ENCODE measurements around the gene C16orf74. TPM values are rescaled to one million over a fixed set of nuclear protein-coding genes. Genes with fewer than 3 reads are reported as not detected.

C16orf74 gene
- total RNA-seq, 6 experiments from 2014 or later, result 0.31 to 0.98 (median 0.70) TPM; not detected in 2

GRCh38 chr16:85735225-85735635 lies 15.7 kb downstream of the C16orf74 start:
- Histone ChIP-seq H3K4me3 (no peak overlapping the region), H3K27me3 (no peaks in the 10 kb centered on the region), H3K9me3 (no peaks in the 10 kb centered on the region), H3K4me1 (no peaks in the 10 kb centered on the region), H3K36me3 (no peaks in the 10 kb centered on the region), H3K27ac (no peak overlapping the region)
- DNase-seq, result no peak
- TF ChIP-seq POLR2A (IDR thresholded peaks at IDR 0.05) (no peak), CTCF (IDR thresholded peaks at IDR 0.05) (no peak)
- ATAC-seq, result peak in 2 of 4 donors; percentile 36 to 40
- WGBS (ENCODE audit: insufficient coverage, low coverage, low lambda C conversion rate, missing lambda C conversion rate), result 67% methylated on average over 1 of the region's 14 CpGs
- intact Hi-C loops (cut with DNase I), result no loop called here

- Histone ChIP-seq H3K9me3 (no peaks in the 10 kb centered on the region), H3K4me1 (no peaks in the 10 kb centered on the region)
- no peak for TF ChIP-seq CTCF (IDR thresholded peaks at IDR 0.05)
Measured at GRCh38 chr16:85734311-85735017, 16.4 kb downstream of the C16orf74 start.

GRCh38 chr16:85733839-85734170 lies 17.1 kb downstream of the C16orf74 start:
- WGBS (ENCODE audit: insufficient coverage, low coverage, low lambda C conversion rate, missing lambda C conversion rate), result 56% methylated on average over 4 of the region's 11 CpGs
- DNase-seq (no peak), ATAC-seq (peak in 2 of 4 donors; percentile 12 to 14)
- TF ChIP-seq CTCF (IDR thresholded peaks at IDR 0.05) (no peak), POLR2A (IDR thresholded peaks at IDR 0.05) (no peak)
- Histone ChIP-seq H3K36me3 (no peaks in the 10 kb centered on the region), H3K9me3 (no peaks in the 10 kb centered on the region), H3K4me1 (no peaks in the 10 kb centered on the region), H3K27ac (no peak overlapping the region), H3K4me3 (no peak overlapping the region), H3K27me3 (no peaks in the 10 kb centered on the region)
- intact Hi-C loops (cut with DNase I), result no loop called here

More at GRCh38 chr16:85734311-85735017, 16.4 kb downstream of the C16orf74 start:
- no peaks in the 10 kb centered on the region for H3K36me3 ChIP-seq
- ATAC-seq (no peak), DNase-seq (no peak)
- intact Hi-C loops (cut with DNase I), result no loop called here
- H3K4me3 ChIP-seq, result no peak overlapping the region
- no peaks in the 10 kb centered on the region for H3K27me3 ChIP-seq
- H3K27ac ChIP-seq, result no peak overlapping the region
- 72% methylated on average over 7 of the region's 10 CpGs for WGBS (ENCODE audit: insufficient coverage, low coverage, low lambda C conversion rate, missing lambda C conversion rate)

GRCh38 chr16:85733155-85733838 lies 17.6 kb downstream of the C16orf74 start:
- Histone ChIP-seq H3K4me1 (no peaks in the 10 kb centered on the region), H3K27ac (no peak overlapping the region), H3K9me3 (no peaks in the 10 kb centered on the region), H3K27me3 (no peaks in the 10 kb centered on the region), H3K4me3 (no peak overlapping the region), H3K36me3 (no peaks in the 10 kb centered on the region)
- ATAC-seq, result peak in 3 of 4 donors; percentile 56 to 71 (median 60)
- no peak for DNase-seq
- TF ChIP-seq CTCF (IDR thresholded peaks at IDR 0.05) (no peak), POLR2A (IDR thresholded peaks at IDR 0.05) (no peak)
- intact Hi-C loops (cut with DNase I), result no loop called here
- WGBS (ENCODE audit: insufficient coverage, low coverage, low lambda C conversion rate, missing lambda C conversion rate), result 52% methylated on average over 12 of the region's 13 CpGs
